GM12892 (cell line): Measurements from ENCODE around the gene DCAF10.

Source experiments
- POLR2A ChIP-seq: IDR thresholded peaks from 2 replicates; pipeline ENCODE4 v1.6.1; 2011; ENCODE audit warnings: low read depth, low read length, control low read depth
- POLR2AphosphoS5 ChIP-seq: IDR thresholded peaks from 2 replicates; pipeline ENCODE4 v1.6.1; 2011; ENCODE audit warnings: low read depth, low read length, control low read depth
- TAF1 ChIP-seq: IDR thresholded peaks from 2 replicates; pipeline ENCODE4 v1.6.1; 2011; ENCODE audit warnings: low read depth, mild to moderate bottlenecking, control low read depth, low read length, borderline replicate concordance

DNA sequence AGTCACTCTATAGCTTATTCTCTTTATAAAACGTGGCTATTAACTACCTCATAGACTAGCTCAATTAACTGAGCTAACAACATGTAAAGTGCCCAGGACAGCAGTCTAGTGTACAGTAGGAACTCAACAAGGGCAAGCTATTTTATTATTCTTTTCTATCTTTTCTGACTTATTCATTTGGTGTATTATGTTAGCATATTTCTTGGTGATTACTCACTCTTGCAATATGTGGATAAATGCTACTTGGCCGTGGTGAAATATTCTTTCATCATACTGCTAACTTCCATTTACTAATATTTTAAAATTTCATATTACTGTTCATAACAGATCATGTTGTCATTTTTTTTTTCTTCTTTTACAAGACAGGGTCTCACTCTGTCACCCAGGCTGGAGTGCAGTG, 98.4 kb downstream of the DCAF10 start:
- TF ChIP-seq POLR2A = no peak
- no peak for TF ChIP-seq POLR2AphosphoS5
- TF ChIP-seq TAF1 = no peak
